WTC11 (cell line): Measurements from ENCODE around the gene ITGAL. TPM values are rescaled to one million over a fixed set of nuclear protein-coding genes. Genes with fewer than 3 reads are reported as not detected.

ENCODE experiments used
- ATAC-seq: fragments of 200-7000 bp; cut with Tn5 transposase; 2 replicates; pipeline ENCODE4 v1.10.0; 2021; ENCODE audit warnings: mild to moderate bottlenecking, moderate library complexity
- CTCF ChIA-PET: fragments of 300-600 bp; sonication (Branson Sonifier 250); formaldehyde crosslinking; loops from one replicate; lab custom pipeline; 2021; ENCODE audit warnings: antibody characterized with exemption; lab: Charles Lee
- POLR2A ChIA-PET: fragments of 350-600 bp; sonication (Branson Sonifier 250); formaldehyde crosslinking; loops from one replicate; lab custom pipeline; 2021; ENCODE audit warnings: antibody characterized with exemption; lab: Charles Lee
- DNase-seq: peaks from one replicate; pipeline ENCODE4 v3.0.0; 2021; ENCODE audit warnings: low spot score
- H3K27ac Mint-ChIP-seq: 2 replicates; pipeline ENCODE4 v1.8.0; 2021; ENCODE audit warnings: mixed read lengths
- H3K27me3 Mint-ChIP-seq: 2 replicates; pipeline ENCODE4 v1.8.0; 2021; ENCODE audit warnings: low read depth, mild to moderate bottlenecking, moderate library complexity, mixed read lengths
- H3K36me3 Mint-ChIP-seq: 2 replicates; pipeline ENCODE4 v1.8.0; 2021; ENCODE audit warnings: mixed read lengths
- H3K4me1 Mint-ChIP-seq: 2 replicates; pipeline ENCODE4 v1.8.0; 2022; ENCODE audit warnings: mixed read lengths
- H3K4me3 Mint-ChIP-seq: 2 replicates; pipeline ENCODE4 v1.8.0; 2021; ENCODE audit warnings: mild to moderate bottlenecking, moderate library complexity, mixed read lengths
- H3K9me3 Mint-ChIP-seq: 2 replicates; pipeline ENCODE4 v1.8.0; 2021; ENCODE audit warnings: mixed read lengths
- E2F1 ChIP-seq: sonication (generic); formaldehyde crosslinking; IDR thresholded peaks from 2 replicates; pipeline ENCODE4 v1.8.0; 2022; ENCODE audit warnings: mild to moderate bottlenecking, missing genetic modification reagents
- FOXK1 ChIP-seq: sonication (generic); formaldehyde crosslinking; IDR thresholded peaks from 2 replicates; pipeline ENCODE4 v1.8.0; 2022; ENCODE audit warnings: mild to moderate bottlenecking, moderate library complexity, missing genetic modification reagents
- FOXP4 ChIP-seq: sonication (generic); formaldehyde crosslinking; IDR thresholded peaks from 2 replicates; pipeline ENCODE4 v1.8.0; 2022; ENCODE audit warnings: mild to moderate bottlenecking, missing genetic modification reagents
- KAT7 ChIP-seq: sonication (generic); formaldehyde crosslinking; IDR thresholded peaks from 2 replicates; pipeline ENCODE4 v1.8.1; 2023; ENCODE audit warnings: missing genetic modification reagents, mild to moderate bottlenecking, borderline replicate concordance
- MYBL2 ChIP-seq: sonication (generic); formaldehyde crosslinking; IDR thresholded peaks from 2 replicates; pipeline ENCODE4 v1.8.1; 2023; ENCODE audit warnings: mild to moderate bottlenecking, moderate library complexity, missing genetic modification reagents
- NFE2L1 ChIP-seq: sonication (generic); formaldehyde crosslinking; IDR thresholded peaks from 2 replicates; pipeline ENCODE4 v1.8.1; 2023; ENCODE audit warnings: missing genetic modification reagents
- NR2C2 ChIP-seq: sonication (generic); formaldehyde crosslinking; IDR thresholded peaks from 2 replicates; pipeline ENCODE4 v1.8.0; 2022; ENCODE audit warnings: mild to moderate bottlenecking, missing genetic modification reagents
- TEAD1 ChIP-seq: sonication (generic); formaldehyde crosslinking; IDR thresholded peaks from 2 replicates; pipeline ENCODE4 v1.8.0; 2022; ENCODE audit warnings: mild to moderate bottlenecking, missing genetic modification reagents
- ZNF219 ChIP-seq: sonication (generic); formaldehyde crosslinking; IDR thresholded peaks from 2 replicates; pipeline ENCODE4 v1.8.0; 2023; ENCODE audit warnings: missing genetic modification reagents, mild to moderate bottlenecking, borderline replicate concordance
- ZNF263 ChIP-seq: sonication (generic); formaldehyde crosslinking; IDR thresholded peaks from 2 replicates; pipeline ENCODE4 v1.8.1; 2022; ENCODE audit warnings: low read depth, mild to moderate bottlenecking, moderate library complexity, missing genetic modification reagents
- total RNA-seq: library from RNA; stranded (reverse); gene quantifications from 3 replicates; pipeline ENCODE4 v1.2.3, GENCODE V29; 2021
- TF ChIP-seq, protein P1 (sequence below): sonication (generic); formaldehyde crosslinking; IDR thresholded peaks from 2 replicates; pipeline ENCODE4 v1.8.0; 2022; ENCODE audit warnings: missing genetic modification reagents
- TF ChIP-seq, protein P2 (sequence below): sonication (generic); formaldehyde crosslinking; IDR thresholded peaks from 2 replicates; pipeline ENCODE4 v1.8.1; 2022; ENCODE audit warnings: mild to moderate bottlenecking, missing genetic modification reagents, moderate library complexity, borderline replicate concordance
- TF ChIP-seq, protein P3 (sequence below): fragments of 250-450 bp; sonication (Bioruptor Pico); IDR thresholded peaks from 2 replicates; pipeline ENCODE4 v1.8.0; 2021; ENCODE audit warnings: mild to moderate bottlenecking
- TF ChIP-seq, protein P4 (sequence below): fragments of 250-450 bp; sonication (Bioruptor Pico); conservative IDR thresholded peaks from 2 replicates; pipeline ENCODE4 v1.9.0; 2021; ENCODE audit warnings: mild to moderate bottlenecking

Gene ITGAL
- total RNA-seq, 1 experiment from 2014 or later, result 1.0 TPM

DNA sequence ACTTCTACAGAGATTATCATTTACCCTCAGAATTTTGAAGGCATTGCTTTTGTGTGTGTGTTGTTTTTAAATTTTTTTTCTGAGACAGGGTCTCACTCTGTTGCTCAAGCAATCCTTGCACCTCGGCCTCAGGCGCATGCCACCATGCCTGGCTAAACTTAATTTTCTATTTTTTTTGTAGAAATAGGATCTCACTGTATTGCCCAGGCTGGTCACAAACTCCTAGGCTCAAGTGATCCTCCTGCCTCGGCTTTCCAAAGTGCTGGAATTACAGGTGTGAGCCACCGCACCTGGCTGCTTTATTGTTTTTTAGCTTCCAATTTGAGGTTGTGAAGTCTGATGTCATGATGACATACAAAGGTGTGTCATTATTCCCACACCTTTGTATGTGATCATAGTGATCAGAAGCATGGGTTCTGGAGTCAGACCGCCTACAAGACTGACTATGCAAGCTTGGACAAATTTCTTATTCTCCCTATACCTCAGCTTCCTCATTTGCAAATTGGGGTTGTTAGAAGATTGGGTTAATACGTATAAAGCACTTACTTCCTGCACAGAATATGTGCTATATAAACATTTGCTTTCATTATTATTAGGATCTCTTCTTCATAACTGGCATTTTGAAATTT is 32.7 kb upstream of the ITGAL start:
- no peak for TF ChIP-seq FOXP4 (CRISPR knock-in tag)
- TF ChIP-seq, protein P1, sequence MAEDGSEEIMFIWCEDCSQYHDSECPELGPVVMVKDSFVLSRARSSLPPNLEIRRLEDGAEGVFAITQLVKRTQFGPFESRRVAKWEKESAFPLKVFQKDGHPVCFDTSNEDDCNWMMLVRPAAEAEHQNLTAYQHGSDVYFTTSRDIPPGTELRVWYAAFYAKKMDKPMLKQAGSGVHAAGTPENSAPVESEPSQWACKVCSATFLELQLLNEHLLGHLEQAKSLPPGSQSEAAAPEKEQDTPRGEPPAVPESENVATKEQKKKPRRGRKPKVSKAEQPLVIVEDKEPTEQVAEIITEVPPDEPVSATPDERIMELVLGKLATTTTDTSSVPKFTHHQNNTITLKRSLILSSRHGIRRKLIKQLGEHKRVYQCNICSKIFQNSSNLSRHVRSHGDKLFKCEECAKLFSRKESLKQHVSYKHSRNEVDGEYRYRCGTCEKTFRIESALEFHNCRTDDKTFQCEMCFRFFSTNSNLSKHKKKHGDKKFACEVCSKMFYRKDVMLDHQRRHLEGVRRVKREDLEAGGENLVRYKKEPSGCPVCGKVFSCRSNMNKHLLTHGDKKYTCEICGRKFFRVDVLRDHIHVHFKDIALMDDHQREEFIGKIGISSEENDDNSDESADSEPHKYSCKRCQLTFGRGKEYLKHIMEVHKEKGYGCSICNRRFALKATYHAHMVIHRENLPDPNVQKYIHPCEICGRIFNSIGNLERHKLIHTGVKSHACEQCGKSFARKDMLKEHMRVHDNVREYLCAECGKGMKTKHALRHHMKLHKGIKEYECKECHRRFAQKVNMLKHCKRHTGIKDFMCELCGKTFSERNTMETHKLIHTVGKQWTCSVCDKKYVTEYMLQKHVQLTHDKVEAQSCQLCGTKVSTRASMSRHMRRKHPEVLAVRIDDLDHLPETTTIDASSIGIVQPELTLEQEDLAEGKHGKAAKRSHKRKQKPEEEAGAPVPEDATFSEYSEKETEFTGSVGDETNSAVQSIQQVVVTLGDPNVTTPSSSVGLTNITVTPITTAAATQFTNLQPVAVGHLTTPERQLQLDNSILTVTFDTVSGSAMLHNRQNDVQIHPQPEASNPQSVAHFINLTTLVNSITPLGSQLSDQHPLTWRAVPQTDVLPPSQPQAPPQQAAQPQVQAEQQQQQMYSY, result no peak
- TF ChIP-seq ZNF263 (CRISPR knock-in tag), result no peak
- TF ChIP-seq KAT7 (CRISPR knock-in tag), result no peak
- TF ChIP-seq NFE2L1 (CRISPR knock-in tag), result no peak
- TF ChIP-seq, protein P2, sequence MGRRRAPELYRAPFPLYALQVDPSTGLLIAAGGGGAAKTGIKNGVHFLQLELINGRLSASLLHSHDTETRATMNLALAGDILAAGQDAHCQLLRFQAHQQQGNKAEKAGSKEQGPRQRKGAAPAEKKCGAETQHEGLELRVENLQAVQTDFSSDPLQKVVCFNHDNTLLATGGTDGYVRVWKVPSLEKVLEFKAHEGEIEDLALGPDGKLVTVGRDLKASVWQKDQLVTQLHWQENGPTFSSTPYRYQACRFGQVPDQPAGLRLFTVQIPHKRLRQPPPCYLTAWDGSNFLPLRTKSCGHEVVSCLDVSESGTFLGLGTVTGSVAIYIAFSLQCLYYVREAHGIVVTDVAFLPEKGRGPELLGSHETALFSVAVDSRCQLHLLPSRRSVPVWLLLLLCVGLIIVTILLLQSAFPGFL, result no peak
- no peak for TF ChIP-seq MYBL2
- TF ChIP-seq, protein P3, sequence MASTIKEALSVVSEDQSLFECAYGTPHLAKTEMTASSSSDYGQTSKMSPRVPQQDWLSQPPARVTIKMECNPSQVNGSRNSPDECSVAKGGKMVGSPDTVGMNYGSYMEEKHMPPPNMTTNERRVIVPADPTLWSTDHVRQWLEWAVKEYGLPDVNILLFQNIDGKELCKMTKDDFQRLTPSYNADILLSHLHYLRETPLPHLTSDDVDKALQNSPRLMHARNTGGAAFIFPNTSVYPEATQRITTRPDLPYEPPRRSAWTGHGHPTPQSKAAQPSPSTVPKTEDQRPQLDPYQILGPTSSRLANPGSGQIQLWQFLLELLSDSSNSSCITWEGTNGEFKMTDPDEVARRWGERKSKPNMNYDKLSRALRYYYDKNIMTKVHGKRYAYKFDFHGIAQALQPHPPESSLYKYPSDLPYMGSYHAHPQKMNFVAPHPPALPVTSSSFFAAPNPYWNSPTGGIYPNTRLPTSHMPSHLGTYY (CRISPR knock-in tag), result no peak
- no peak for TF ChIP-seq FOXK1 (CRISPR knock-in tag)
- TF ChIP-seq E2F1 (CRISPR knock-in tag), result no peak
- no peak for TF ChIP-seq TEAD1 (CRISPR knock-in tag)
- TF ChIP-seq ZNF219 (CRISPR knock-in tag), result no peak
- TF ChIP-seq NR2C2 (CRISPR knock-in tag), result no peak
- TF ChIP-seq, protein P4, sequence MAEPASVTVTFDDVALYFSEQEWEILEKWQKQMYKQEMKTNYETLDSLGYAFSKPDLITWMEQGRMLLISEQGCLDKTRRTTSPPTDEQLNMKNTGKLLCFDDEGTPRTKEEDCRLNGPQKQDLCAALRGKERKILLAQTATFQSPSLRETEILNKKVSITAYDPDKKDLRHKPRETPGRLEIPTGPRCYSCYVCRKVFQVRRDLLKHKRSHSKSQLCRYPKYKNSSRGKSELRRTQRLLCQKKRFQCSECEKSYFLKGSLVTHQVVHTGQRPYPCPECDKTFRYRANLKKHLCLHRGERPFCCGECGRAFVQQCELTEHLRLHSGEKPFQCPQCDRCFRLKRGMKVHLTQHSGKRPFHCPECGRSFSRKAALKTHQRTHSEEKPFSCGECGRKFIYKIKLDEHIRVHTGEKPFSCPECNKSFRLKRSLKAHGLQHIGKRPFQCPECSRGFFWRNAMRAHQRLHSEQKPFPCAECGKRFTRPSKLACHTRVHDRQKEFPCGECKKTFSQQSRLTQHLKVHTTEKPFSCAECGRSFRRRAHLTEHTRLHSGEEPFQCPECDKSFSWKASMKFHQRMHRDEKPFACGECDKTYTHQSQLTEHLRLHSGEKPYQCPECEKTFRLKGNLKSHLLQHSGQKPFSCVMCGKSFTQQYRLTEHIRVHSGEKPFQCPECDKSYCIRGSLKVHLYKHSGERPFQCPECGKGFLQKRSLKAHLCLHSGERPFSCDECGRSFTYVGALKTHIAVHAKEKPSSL (CRISPR knock-in tag), result no peak
- TF ChIP-seq, all 79 proteins: peak for 0
- Mint-ChIP-seq H3K4me3 (no peak overlapping the region), H3K27ac (no peak overlapping the region), H3K27me3 (peaks cover 20% of the 10 kb centered on the region), H3K9me3 (peaks cover 9% of the 10 kb centered on the region), H3K36me3 (peaks cover 13% of the 10 kb centered on the region), H3K4me1 (peaks cover 18% of the 10 kb centered on the region)
- no peak for DNase-seq
- no peak for ATAC-seq
- ChIA-PET CTCF (interaction anchor here (2.8 kb wide), 1 partner anchor 10 kb away, joined by 18 read pairs; the partner anchor contains the start of gene DCTPP1), POLR2A (no interaction called here)
